Activated T-cell treated with anti-CD3 and anti-CD28 coated beads, Interleukin-2, amount 50 U/mL, for 1 hour (primary cell): ENCODE data around the gene DDIT3.
A peak's percentile ranks its signal among the peaks of the same experiment; 100 is the strongest.

Source experiments
- DNase-seq: peaks from one replicate; pipeline ENCODE4 v3.0.0-alpha.2; 2020

DDIT3 gene

DNA sequence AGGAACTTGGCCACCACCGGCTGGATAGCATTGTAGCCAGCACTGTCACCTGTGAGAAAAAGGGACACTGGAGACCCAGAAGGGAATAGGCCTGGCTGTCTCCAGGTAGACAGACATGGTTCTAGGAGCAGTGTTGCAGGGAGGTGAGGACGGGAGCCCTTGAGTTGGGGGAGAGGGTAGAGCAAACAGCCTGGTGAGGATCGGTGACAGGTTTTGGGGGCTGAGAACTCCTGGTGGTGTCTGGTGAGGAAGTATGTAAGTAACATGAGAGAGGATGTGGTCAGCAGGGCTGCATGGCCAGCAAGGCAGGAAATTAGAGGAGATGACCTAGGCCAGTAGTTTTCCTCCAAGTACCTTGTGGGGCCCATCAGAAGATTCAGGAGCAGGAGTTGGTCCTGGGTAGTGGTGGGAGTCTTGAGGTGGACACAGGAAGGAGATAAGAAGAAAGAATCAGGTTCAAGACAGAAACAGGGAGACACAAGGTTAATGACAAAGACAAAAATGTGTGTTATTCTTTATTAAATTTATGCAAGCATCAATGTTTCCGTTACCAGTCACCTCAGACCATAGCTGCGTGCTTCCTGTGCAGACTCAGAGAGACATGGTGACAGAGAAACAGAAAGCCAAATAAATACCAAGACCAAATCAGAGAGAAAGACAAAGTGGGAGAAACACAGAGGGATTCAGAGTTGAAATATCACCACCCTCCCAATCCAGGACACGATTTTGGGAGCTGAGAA is 40.8 kb downstream of the DDIT3 start, which contains the start of gene ARHGAP9:
Gene ARHGAP9 (minus strand): TSS at position 491 of the 740 bp plus-strand sequence. CDS start 460 bp downstream, at position 31.
- DNase-seq, result peak; percentile 67

DNA sequence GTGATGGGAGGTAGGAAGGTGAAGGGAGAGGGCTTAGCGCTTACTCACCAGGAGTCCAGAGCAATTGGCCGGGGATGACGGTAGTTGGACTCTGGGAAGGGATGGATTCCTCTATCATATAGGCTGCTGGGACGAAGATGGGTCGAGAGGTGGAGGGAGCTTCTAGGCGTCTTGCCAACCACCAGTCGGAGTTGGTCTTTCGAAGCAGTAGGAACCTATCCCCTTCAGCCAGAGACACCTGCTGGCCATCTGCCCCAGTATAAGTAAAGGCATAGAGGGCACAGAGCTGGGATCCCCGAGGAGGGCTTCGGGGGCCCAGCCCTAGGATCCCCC is 41.3 kb downstream of the DDIT3 start:
- DNase-seq, result no peak

- peak; percentile 73 for DNase-seq
Observed at GRCh38 chr12:57477710-57478681, 42.3 kb downstream of the DDIT3 start.

GRCh38 chr12:57476993-57477709 is 43.2 kb downstream of the DDIT3 start:
- DNase-seq, result no peak

- peak; percentile 77 for DNase-seq
Observed at GRCh38 chr12:57476162-57476992, 43.9 kb downstream of the DDIT3 start.

DNA sequence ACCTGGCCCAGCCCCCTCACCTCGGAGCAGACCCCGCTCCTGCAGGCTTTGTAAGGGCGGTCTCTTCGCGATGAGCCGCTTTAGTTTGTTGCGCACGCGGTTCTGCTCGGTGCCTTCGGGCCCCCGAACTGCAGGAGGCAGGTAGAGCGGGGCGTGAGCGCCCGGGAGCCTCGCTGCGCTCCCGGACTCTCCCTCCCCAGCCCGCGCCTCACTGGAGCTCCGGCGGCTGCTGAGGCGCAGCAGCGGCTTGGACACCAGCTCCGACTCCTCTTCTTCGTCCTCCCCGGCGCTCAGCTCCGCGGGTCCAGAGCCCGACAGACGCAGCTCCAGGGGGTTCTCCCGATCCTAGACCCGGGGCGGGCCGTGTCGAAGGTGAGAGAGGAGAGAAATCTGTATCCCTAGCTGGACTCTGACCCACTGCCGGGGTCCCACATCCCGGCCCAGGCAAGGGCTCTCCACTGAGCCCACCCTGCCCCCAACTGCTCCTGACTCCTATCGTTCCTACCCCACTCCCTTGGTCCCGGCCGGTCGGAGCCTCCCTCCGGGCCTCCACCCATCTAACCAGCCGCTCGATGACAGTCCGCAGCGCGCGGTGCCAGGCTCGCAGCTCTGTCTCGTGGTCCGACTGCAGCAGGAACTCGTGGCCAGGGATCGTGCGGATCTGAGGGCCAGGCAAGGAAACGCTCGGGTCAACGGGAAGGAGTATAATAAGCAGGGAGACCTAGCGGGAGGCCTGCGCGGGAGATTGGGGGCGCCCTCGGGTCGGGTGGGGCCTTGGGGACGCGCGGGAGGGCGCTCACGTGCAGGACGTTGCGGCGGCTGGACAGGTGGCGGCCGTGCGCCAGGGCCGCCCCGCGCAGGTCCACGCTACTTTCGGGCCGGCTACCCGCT is 44.8 kb downstream of the DDIT3 start:
- no peak for DNase-seq

- DNase-seq, result no peak
Observed at GRCh38 chr12:57474862-57475261, 45.5 kb downstream of the DDIT3 start.

GRCh38 chr12:57474430-57474829 is 45.9 kb downstream of the DDIT3 start:
- no peak for DNase-seq

DNA sequence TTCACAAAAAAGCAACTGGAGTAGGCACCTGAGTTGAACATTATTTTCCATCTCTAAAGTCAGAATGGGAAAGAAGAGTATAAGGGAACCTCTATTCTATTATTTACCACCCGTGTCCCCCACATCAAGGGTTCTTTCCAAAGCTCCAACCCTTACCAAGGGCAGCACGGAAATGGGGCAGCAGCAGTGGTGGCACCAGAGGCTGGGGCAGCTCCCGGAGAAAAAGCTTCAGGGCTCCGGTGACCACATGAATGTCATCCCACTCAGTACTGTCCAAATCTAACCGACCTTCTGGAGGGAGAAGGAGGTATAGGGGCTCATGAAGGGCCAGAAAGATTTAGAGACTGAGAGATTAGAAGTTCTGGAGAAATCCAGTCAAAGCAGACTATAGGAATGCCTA is 46.4 kb downstream of the DDIT3 start:
- no peak for DNase-seq

- no peak for DNase-seq
Observed at GRCh38 chr12:57473392-57473791, 46.9 kb downstream of the DDIT3 start.

GRCh38 chr12:57472391-57472790 is 47.9 kb downstream of the DDIT3 start:
- DNase-seq, result no peak

GRCh38 chr12:57471661-57472060 is 48.7 kb downstream of the DDIT3 start:
- DNase-seq, result peak; percentile 26

- no peak for DNase-seq
Observed at GRCh38 chr12:57470970-57471656, 49.2 kb downstream of the DDIT3 start.

GRCh38 chr12:57470286-57470969 is 49.9 kb downstream of the DDIT3 start:
- no peak for DNase-seq

DNA sequence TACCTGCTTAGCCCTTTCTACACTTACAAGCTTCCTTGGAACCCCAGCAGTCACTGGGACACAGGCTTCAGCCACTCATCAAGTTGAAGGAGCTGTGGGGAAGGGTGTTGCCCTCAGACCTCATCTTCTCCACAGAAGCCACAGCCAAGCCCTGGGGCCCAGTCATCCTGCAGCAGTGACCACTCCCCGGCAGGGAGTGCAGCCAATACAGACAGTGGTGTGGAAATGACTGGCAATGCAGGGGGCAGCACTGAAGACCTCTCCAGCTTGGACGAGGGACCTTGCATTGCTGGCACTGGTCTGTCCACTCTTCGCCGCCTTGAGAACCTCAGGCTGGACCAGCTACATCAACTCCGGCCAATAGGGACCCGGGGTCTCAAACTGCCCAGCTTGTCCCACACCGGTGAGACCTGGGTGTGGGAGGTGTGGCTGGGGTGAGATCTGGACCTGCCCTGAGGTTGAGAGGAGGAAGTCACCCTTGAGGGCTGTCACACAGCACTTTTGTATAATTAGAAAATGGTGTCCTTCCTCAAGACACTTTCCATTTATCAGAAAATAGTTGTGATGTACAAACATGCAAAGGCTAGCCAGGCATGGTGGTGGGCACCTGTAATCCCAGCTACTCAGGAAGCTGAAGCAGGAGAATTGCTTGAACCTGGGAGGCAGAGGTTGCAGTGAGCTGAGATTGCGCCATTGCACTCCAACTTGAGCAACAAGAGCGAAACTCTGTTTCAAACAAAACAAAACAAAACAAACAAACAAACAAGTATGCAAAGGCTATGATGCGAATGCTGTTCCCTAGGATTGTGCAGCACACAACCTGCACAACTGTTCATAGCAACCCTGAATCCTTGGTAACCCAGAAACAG is 50.8 kb downstream of the DDIT3 start:
- no peak for DNase-seq

- no peak for DNase-seq
Observed at GRCh38 chr12:57467915-57468314, 52.4 kb downstream of the DDIT3 start.

GRCh38 chr12:57467212-57467874 is 53.0 kb downstream of the DDIT3 start:
- no peak for DNase-seq
